ENCODE data around the gene SPTY2D1.

DNA sequence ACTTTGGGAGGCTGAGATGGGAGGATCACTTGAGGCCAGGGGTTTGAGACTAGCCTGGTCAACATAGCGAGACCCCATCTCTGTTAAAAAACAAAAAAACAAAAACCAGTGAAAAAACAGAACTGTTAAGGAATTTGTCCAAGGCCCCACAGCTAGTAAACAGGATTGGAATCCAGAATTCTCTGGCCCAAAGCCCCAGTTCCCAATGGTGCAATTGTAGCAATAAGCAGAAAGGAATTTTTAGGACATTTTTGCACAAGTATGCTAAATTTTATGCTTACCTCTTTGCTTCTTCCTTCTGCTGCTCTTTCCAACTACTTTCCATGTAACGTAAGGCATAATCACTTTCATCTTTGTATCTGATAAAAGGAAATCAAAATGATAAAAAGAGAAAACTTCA is 22.9 kb downstream of the SPTY2D1 start:
- TF ChIP-seq CTCF (IDR thresholded peaks at IDR 0.05) (no peak), POLR2A (IDR thresholded peaks at IDR 0.05) (no peak)
